HFFc6 (cell line): ENCODE data around the gene WFS1. TPM values are rescaled to one million over a fixed set of nuclear protein-coding genes. Genes with fewer than 3 reads are reported as not detected.

Source experiments
- DNase-seq: peaks from one replicate; pipeline ENCODE4 v3.0.0-alpha.2; 2018
- H3K27ac Mint-ChIP-seq: 2 replicates; pipeline ENCODE4 v1.8.0; 2020; ENCODE audit warnings: mild to moderate bottlenecking, mixed read lengths
- H3K27me3 Mint-ChIP-seq: 2 replicates; pipeline ENCODE4 v1.8.0; 2021; ENCODE audit warnings: mild to moderate bottlenecking, moderate library complexity, mixed read lengths; ENCODE audit not compliant: insufficient read depth
- H3K36me3 Mint-ChIP-seq: 2 replicates; pipeline ENCODE4 v1.8.0; 2021; ENCODE audit warnings: low read depth, mixed read lengths
- H3K4me1 Mint-ChIP-seq: 2 replicates; pipeline ENCODE4 v1.8.0; 2020; ENCODE audit warnings: low read depth, mixed read lengths
- H3K4me3 Mint-ChIP-seq: 2 replicates; pipeline ENCODE4 v1.8.0; 2020; ENCODE audit warnings: mild to moderate bottlenecking, moderate library complexity, mixed read lengths
- H3K9me3 Mint-ChIP-seq: 2 replicates; pipeline ENCODE4 v1.8.0; 2020; ENCODE audit warnings: mild to moderate bottlenecking, mixed read lengths
- CTCF ChIP-seq: fragments of 200-600 bp; sonication (generic); IDR thresholded peaks from 2 replicates; pipeline ENCODE4 v1.5.0; 2021; ENCODE audit warnings: antibody characterized with exemption, mild to moderate bottlenecking
- total RNA-seq, 6 experiments: library from RNA; stranded (reverse); fragmentation: NEBNext Ultra II Directional; extraction: Animal tissue kit (Norgen Biotek cat#: 25700); gene quantifications; 2 replicates in 1 of 6; 3 replicates in 5 of 6; pipeline ENCODE4 v1.2.3, GENCODE V29; 2021

WFS1 gene
- total RNA-seq, 6 experiments from 2014 or later, result 47.3 to 72.1 (median 56.0) TPM

- no peak for TF ChIP-seq CTCF
- DNase-seq, result no peak
- Mint-ChIP-seq H3K27ac (no peak overlapping the region), H3K4me1 (no peaks in the 10 kb centered on the region), H3K36me3 (no peaks in the 10 kb centered on the region), H3K9me3 (no peaks in the 10 kb centered on the region), H3K4me3 (no peak overlapping the region), H3K27me3 (peaks cover 14% of the 10 kb centered on the region)
Observed at GRCh38 chr4:6262847-6263487, 6.7 kb upstream of the WFS1 start.

- TF ChIP-seq CTCF, result no peak
- DNase-seq, result no peak
- Mint-ChIP-seq H3K9me3 (no peaks in the 10 kb centered on the region), H3K27me3 (peaks cover 14% of the 10 kb centered on the region), H3K4me1 (no peaks in the 10 kb centered on the region), H3K4me3 (no peak overlapping the region), H3K36me3 (no peaks in the 10 kb centered on the region), H3K27ac (no peak overlapping the region)
Observed at GRCh38 chr4:6263526-6264224, 6.0 kb upstream of the WFS1 start.

GRCh38 chr4:6264225-6264540 is 5.5 kb upstream of the WFS1 start:
- H3K9me3 Mint-ChIP-seq, result no peaks in the 10 kb centered on the region
- TF ChIP-seq CTCF, result peak; percentile 79
- peak; percentile 50 for DNase-seq
- H3K4me1 Mint-ChIP-seq, result peaks cover 4% of the 10 kb centered on the region
- H3K4me3 Mint-ChIP-seq, result no peak overlapping the region
- no peak overlapping the region for H3K27ac Mint-ChIP-seq
- peaks cover 14% of the 10 kb centered on the region for H3K27me3 Mint-ChIP-seq
- no peaks in the 10 kb centered on the region for H3K36me3 Mint-ChIP-seq

- H3K4me1 Mint-ChIP-seq, result peaks cover 9% of the 10 kb centered on the region
- no peak for TF ChIP-seq CTCF
- DNase-seq, result no peak
- H3K9me3 Mint-ChIP-seq, result no peaks in the 10 kb centered on the region
- peaks cover 14% of the 10 kb centered on the region for H3K27me3 Mint-ChIP-seq
- no peak overlapping the region for H3K4me3 Mint-ChIP-seq
- H3K27ac Mint-ChIP-seq, result no peak overlapping the region
- H3K36me3 Mint-ChIP-seq, result no peaks in the 10 kb centered on the region
Observed at GRCh38 chr4:6265546-6265945, 4.1 kb upstream of the WFS1 start.

- Mint-ChIP-seq H3K36me3 (no peaks in the 10 kb centered on the region), H3K27me3 (peaks cover 3% of the 10 kb centered on the region)
- DNase-seq, result no peak
Observed at GRCh38 chr4:6267573-6267972, 2.1 kb upstream of the WFS1 start.

More at GRCh38 chr4:6267573-6267972, 2.1 kb upstream of the WFS1 start:
- Mint-ChIP-seq H3K4me3 (no peak overlapping the region), H3K4me1 (peaks cover 29% of the 10 kb centered on the region), H3K27ac (no peak overlapping the region), H3K9me3 (no peaks in the 10 kb centered on the region)
- no peak for TF ChIP-seq CTCF
